ENCODE measurements around the gene SMPD3.

Gene SMPD3

DNA sequence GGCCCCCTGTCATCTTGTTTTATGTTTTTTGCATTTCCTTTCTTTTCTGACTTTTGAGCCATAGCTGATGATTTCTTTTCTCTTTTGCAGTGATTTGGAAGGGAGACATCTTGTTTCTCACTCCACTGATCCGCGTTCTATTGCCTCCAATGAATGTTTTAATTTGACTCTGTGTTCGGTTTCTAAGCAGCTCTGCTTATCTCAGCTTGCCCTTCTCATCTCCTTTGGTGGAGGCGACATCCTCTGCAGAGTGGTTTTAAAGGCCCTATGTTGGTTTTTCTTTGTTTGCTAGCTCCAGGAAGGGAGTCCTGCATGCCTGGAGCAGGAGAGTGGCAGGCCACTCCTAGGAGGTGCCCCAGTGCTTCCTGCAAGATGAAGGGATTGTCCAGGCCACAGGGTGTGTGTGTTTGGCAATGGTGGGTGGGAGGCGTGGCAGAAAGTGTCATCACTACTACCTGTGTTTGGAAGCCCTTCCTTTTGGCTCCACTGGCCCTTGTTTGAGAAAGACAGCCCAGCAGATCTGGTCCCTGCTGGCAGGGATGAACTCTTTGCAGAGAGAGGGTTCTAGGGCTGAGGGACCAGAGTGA is 13.6 kb downstream of the SMPD3 start:
- H3K4me3 ChIP-seq (replicated peaks; ENCODE audit: low read depth, low read length), result no peak overlapping the region
- DNase-seq (ENCODE audit: low read depth), result no peak
- TF ChIP-seq, protein P1, sequence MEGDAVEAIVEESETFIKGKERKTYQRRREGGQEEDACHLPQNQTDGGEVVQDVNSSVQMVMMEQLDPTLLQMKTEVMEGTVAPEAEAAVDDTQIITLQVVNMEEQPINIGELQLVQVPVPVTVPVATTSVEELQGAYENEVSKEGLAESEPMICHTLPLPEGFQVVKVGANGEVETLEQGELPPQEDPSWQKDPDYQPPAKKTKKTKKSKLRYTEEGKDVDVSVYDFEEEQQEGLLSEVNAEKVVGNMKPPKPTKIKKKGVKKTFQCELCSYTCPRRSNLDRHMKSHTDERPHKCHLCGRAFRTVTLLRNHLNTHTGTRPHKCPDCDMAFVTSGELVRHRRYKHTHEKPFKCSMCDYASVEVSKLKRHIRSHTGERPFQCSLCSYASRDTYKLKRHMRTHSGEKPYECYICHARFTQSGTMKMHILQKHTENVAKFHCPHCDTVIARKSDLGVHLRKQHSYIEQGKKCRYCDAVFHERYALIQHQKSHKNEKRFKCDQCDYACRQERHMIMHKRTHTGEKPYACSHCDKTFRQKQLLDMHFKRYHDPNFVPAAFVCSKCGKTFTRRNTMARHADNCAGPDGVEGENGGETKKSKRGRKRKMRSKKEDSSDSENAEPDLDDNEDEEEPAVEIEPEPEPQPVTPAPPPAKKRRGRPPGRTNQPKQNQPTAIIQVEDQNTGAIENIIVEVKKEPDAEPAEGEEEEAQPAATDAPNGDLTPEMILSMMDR (IDR thresholded peaks at IDR 0.05; ENCODE audit: low read length, missing control alignments), result no peak

DNA sequence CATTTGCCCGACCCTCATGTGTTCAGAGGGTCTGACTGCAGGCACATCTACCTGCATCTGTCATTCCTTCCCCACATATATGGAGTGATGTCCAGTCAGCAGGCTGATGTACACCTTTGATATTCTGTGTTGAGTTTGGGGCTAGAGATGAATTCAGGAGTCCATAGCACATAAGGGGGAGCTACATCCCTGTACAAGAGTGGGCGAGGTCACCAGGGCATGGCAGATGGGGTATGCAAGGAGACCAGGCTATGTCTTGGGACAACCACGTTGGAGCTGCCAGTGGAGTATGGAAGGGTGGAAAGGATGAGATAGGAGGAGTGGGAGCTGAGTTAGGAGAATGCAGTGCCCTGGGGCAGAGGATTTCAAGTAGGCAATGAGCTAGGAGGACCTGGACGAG is 15.0 kb downstream of the SMPD3 start:
- DNase-seq (ENCODE audit: low read depth), result no peak
- TF ChIP-seq, protein P1 (IDR thresholded peaks at IDR 0.05; ENCODE audit: low read length, missing control alignments), result no peak
- no peak overlapping the region for H3K4me3 ChIP-seq (replicated peaks; ENCODE audit: low read depth, low read length)

DNA sequence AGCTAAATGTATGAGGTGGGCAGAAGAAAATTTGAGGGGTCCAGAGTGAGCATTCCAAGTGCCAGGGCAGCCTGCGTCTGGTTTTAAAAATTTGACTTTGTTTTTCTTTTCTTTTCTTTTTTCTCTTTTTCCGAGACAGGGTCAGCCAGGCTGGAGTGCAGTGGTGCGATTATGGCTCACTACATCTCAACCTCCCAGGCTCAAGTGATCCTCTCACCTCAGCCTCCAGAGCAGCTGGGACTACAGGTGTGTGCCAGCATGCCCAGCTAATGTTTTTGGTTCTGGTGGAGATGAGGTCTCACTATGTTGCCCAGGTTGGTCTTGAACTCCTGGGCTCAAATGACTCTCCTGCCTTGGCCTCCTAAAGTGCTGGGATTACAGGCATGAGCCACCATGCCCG is 15.6 kb downstream of the SMPD3 start:
- no peak for DNase-seq (ENCODE audit: low read depth)
- TF ChIP-seq, protein P1 (IDR thresholded peaks at IDR 0.05; ENCODE audit: low read length, missing control alignments), result no peak
- H3K4me3 ChIP-seq (replicated peaks; ENCODE audit: low read depth, low read length), result no peak overlapping the region

DNA sequence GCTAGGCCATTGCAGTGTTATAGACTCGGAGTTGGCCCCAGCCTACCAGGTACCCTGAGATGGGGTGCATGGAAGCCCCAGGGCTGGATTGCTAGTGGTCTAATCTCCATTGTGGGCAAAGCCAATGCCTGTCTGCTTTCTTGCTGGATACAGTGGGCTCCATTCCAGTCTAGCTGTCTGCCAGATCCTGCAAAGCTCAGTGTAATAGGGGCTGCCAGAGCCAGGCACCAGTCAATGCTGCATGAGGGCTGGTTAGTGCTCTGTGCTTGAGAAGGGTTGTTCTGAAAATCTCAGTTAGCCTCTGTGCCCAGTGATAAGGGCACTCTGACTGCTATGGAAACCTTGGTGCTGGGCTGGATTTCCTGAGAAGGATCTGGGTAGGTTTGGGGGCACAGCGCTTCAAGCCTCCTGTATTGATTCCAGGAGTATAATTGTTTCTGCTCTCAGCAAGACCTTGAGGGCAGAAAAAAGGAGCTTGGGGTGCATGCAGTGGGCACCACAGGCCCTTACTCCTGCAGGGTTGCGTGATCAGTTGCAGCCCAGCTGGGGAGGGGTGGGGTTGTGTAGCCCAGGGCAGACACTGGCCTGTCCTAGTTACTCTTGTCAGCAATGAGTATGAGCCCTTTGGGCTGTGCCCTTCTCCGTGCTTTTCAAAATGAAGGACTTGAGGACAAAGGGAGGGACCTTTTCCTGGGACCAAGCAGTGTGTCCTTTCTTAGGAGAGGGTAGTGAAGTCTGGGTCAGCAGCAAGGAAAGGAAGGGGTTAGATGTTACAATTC is 19.0 kb downstream of the SMPD3 start:
- no peak for DNase-seq (ENCODE audit: low read depth)
- TF ChIP-seq, protein P1 (IDR thresholded peaks at IDR 0.05; ENCODE audit: low read length, missing control alignments), result no peak

DNA sequence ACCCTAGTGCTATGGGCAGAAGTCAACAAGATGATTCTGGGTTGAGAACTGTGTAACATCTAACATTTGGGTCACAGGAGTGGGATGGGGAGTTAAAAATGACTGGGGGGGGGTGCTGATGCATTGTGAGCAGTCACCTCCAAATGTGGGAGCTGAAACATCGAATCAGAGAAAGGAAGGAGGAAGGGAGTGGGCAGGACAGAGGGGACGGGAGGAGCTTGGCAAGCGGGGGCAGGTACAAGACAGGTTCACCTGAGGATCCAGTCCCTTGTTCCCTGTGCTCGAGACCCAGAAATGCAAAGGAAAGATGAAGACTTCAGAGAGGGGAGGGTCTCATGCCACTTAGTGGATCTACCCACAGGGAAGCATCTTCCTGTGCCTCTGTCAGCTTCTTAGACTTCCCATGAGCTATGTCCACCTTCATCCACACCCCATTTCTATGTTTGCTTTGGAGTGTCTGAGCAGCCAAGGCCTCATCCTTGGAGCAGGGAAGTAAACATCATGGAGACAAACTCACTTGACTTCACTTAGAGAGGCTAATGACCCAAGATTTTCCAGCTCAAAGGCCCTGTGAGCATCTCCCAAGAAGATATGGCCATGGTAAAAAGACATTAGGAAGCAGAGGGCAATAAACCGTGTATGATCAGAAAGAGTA is 20.5 kb downstream of the SMPD3 start:
- TF ChIP-seq, protein P1 (IDR thresholded peaks at IDR 0.05; ENCODE audit: low read length, missing control alignments), result no peak
- H3K4me3 ChIP-seq (replicated peaks; ENCODE audit: low read depth, low read length), result no peak overlapping the region
- DNase-seq (ENCODE audit: low read depth), result no peak

More for the DNA sequence above, 19.0 kb downstream of the SMPD3 start:
- H3K4me3 ChIP-seq (replicated peaks; ENCODE audit: low read depth, low read length), result no peak overlapping the region

DNA sequence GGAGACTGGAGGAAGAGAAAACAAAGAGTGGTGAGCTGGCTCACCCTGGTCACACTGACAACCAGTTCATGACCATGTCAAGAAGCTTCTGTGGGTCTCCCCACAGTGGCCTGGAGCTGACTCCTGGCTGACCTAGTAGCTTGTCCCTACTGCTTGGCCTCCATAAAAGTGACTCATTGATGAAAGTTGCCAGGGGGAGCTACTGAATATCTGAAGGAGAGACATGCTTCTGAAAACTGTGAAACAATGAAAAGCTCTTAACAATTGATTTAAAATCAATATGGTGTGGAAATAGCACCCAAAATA is 22.0 kb downstream of the SMPD3 start:
- H3K4me3 ChIP-seq (replicated peaks; ENCODE audit: low read depth, low read length), result no peak overlapping the region
- TF ChIP-seq, protein P1 (IDR thresholded peaks at IDR 0.05; ENCODE audit: low read length, missing control alignments), result no peak
- DNase-seq (ENCODE audit: low read depth), result no peak
